HepG2 (cell line): ENCODE data around the gene ZBTB44. TPM values are rescaled to one million over a fixed set of nuclear protein-coding genes. Genes with fewer than 3 reads are reported as not detected.
A peak's percentile ranks its signal among the peaks of the same experiment; 100 is the strongest.

Source experiments
- ATAC-seq: fragments of 200-7000 bp; cut with Tn5 transposase; 3 replicates; pipeline ENCODE4 v1.9.1; 2020; ENCODE audit warnings: mild to moderate bottlenecking, moderate library complexity
- Bru-seq: library from RNA; stranded (reverse); fragments of 400-500 nt; gene quantifications from one replicate; lab custom pipeline; 2021; lab: Mats Ljungman, UMichigan
- BruChase-seq, 2 experiments: library from RNA; stranded (reverse); fragments of 400-500 nt; gene quantifications; one replicate each; lab custom pipeline; 2021; lab: Mats Ljungman, UMichigan
- BruUV-seq: library from RNA; stranded (reverse); fragments of 400-500 nt; replicated peaks from 2 replicates; lab custom pipeline; 2021; lab: Mats Ljungman, UMichigan
- CTCF ChIA-PET: fragments of 300-600 bp; formaldehyde crosslinking; extraction: SDS; loops from one replicate; lab custom pipeline; 2021; ENCODE audit warnings: low total read pairs, inconsistent platforms, low intra/inter-chr PET ratio; lab: Yijun Ruan, JAX
- POLR2A ChIA-PET: fragments of 350-600 bp; sonication (Branson Sonifier 250); formaldehyde crosslinking; loops from one replicate; lab custom pipeline; 2020; ENCODE audit warnings: antibody characterized with exemption, inconsistent platforms; lab: Yijun Ruan, JAX
- DNase-seq: peaks from one replicate; pipeline ENCODE4 v3.0.0-alpha.2; 2015; ENCODE audit warnings: low spot score
- FAIRE-seq: peaks from 3 replicates; lab custom pipeline; 2011; peaks lifted over from hg19 to GRCh38; lab: Jason Lieb, UNC
- H2AFZ ChIP-seq: one replicate; pipeline ENCODE4 v1.6.1; 2011; ENCODE audit warnings: low read length, inconsistent platforms
- H3K27ac ChIP-seq: fragments of 300-600 bp; 3 replicates; pipeline ENCODE4 v1.8.0; 2011; ENCODE audit warnings: mixed run types, mild to moderate bottlenecking, mixed read lengths, low read length, inconsistent platforms; ENCODE audit not compliant: insufficient read depth; ENCODE audit errors: extremely low read length
- H3K27me3 ChIP-seq, 2 experiments: fragments of 200-600 bp in 1 of 2; 2 replicates in 1 of 2; 3 replicates in 1 of 2; pipeline versions ENCODE4 v1.6.0 to v1.8.0; 2011; ENCODE audit warnings: low read length in 2 of 2, mild to moderate bottlenecking in 2 of 2, moderate library complexity in 2 of 2, inconsistent platforms in 1 of 2; ENCODE audit not compliant: insufficient read depth in 2 of 2, control insufficient read depth in 1 of 2
- H3K36me3 ChIP-seq, 2 experiments: fragments of 200-600 bp in 1 of 2; replicated peaks in 1 of 2; 2 replicates in 1 of 2; 3 replicates in 1 of 2; pipeline versions ENCODE4 v1.5.1 to v1.8.0; 2011; ENCODE audit warnings: low read length in 2 of 2, inconsistent platforms in 1 of 2; ENCODE audit not compliant: insufficient read depth in 2 of 2, control insufficient read depth in 1 of 2
- H3K4me1 ChIP-seq: 2 replicates; pipeline ENCODE4 v1.5.1; 2012; ENCODE audit warnings: low read length, inconsistent platforms; ENCODE audit not compliant: insufficient read depth
- H3K4me2 ChIP-seq: 2 replicates; pipeline ENCODE4 v1.6.0; 2011; ENCODE audit warnings: low read depth, low read length, inconsistent platforms
- H3K4me3 ChIP-seq, 3 experiments: fragments of 200-600 bp in 1 of 3; sonication (generic), shearing (Covaris generic) in 1 of 3; replicated peaks in 1 of 3; 2 replicates each; pipeline ENCODE4 v1.5.1; 2011 to 2016; ENCODE audit warnings: low read length in 3 of 3, inconsistent platforms in 2 of 3, low read depth in 2 of 3, mild to moderate bottlenecking in 2 of 3, control low read depth in 1 of 3, mixed read lengths in 1 of 3; ENCODE audit not compliant: insufficient read depth in 1 of 3
- H3K79me2 ChIP-seq: one replicate; pipeline ENCODE4 v1.6.1; 2011; ENCODE audit warnings: low read length, inconsistent platforms; ENCODE audit not compliant: insufficient read depth
- H3K9ac ChIP-seq: 2 replicates; pipeline ENCODE4 v1.6.0; 2011; ENCODE audit warnings: mild to moderate bottlenecking, low read depth, low read length, inconsistent platforms; ENCODE audit not compliant: insufficient read depth
- H3K9me3 ChIP-seq: 2 replicates; pipeline ENCODE4 v1.5.1; 2012; ENCODE audit warnings: mild to moderate bottlenecking, low read length
- H4K20me1 ChIP-seq: 2 replicates; pipeline ENCODE4 v1.6.0; 2011; ENCODE audit warnings: inconsistent platforms, mild to moderate bottlenecking, low read length, moderate library complexity; ENCODE audit not compliant: insufficient read depth
- BHLHE40 ChIP-seq: IDR thresholded peaks from 2 replicates; pipeline ENCODE4 v1.6.1; 2011; ENCODE audit warnings: low read length, improper control_type of control experiment
- CBX1 ChIP-seq: IDR thresholded peaks from one replicate; pipeline ENCODE4 v1.6.1; 2016; ENCODE audit warnings: antibody characterized with exemption, low read depth
- HNRNPK ChIP-seq: fragments of 200-400 bp; formaldehyde crosslinking; IDR thresholded peaks from 2 replicates; pipeline ENCODE4 v1.6.1; 2018; ENCODE audit warnings: low read length, low read depth, moderate library complexity, mild to moderate bottlenecking; ENCODE audit not compliant: poor library complexity, severe bottlenecking
- KAT7 ChIP-seq: IDR thresholded peaks from 2 replicates; pipeline ENCODE4 v1.6.1; 2018; ENCODE audit warnings: borderline replicate concordance, missing compliant biosample characterization
- KDM4B ChIP-seq: sonication (generic); formaldehyde crosslinking; IDR thresholded peaks from 2 replicates; pipeline ENCODE4 v1.4.0; 2020; ENCODE audit warnings: missing genetic modification reagents
- NBN ChIP-seq: fragments of 450-650 bp; conservative IDR thresholded peaks from 2 replicates; pipeline ENCODE4 v1.6.1; 2017
- POLR2A ChIP-seq, 2 experiments: IDR thresholded peaks; 2 replicates each; pipeline ENCODE4 v1.6.1; 2011; ENCODE audit warnings: low read depth in 2 of 2, low read length in 2 of 2, mild to moderate bottlenecking in 1 of 2, moderate library complexity in 1 of 2; ENCODE audit not compliant: insufficient read depth in 1 of 2
- RBFOX2 ChIP-seq: fragments of 200-400 bp; formaldehyde crosslinking; IDR thresholded peaks from 2 replicates; pipeline ENCODE4 v1.6.1; 2017; ENCODE audit warnings: low read depth, mild to moderate bottlenecking, low read length
- SMAD9 ChIP-seq: sonication (generic); formaldehyde crosslinking; IDR thresholded peaks from 2 replicates; pipeline ENCODE4 v1.5.1; 2020; ENCODE audit warnings: mild to moderate bottlenecking, missing genetic modification reagents
- TBP ChIP-seq: sonication (generic); formaldehyde crosslinking; IDR thresholded peaks from 2 replicates; pipeline ENCODE4 v1.5.0; 2020; ENCODE audit warnings: missing genetic modification reagents
- TCF12 ChIP-seq, 2 experiments: fragments of 450-650 bp in 1 of 2; sonication (generic) in 1 of 2; formaldehyde crosslinking in 1 of 2; IDR thresholded peaks; 2 replicates each; pipeline versions ENCODE4 v1.6.1 to v1.8.0; 2017 to 2022; ENCODE audit warnings: antibody characterized with exemption in 1 of 2, mild to moderate bottlenecking in 1 of 2, missing genetic modification reagents in 1 of 2, moderate library complexity in 1 of 2
- ZMYM4 ChIP-seq: sonication (generic); formaldehyde crosslinking; IDR thresholded peaks from 2 replicates; pipeline ENCODE4 v1.8.1; 2023; ENCODE audit warnings: mild to moderate bottlenecking, missing genetic modification reagents
- ZNF143 ChIP-seq: sonication (generic); formaldehyde crosslinking; IDR thresholded peaks from 2 replicates; pipeline ENCODE4 v1.4.0; 2020; ENCODE audit warnings: missing genetic modification reagents
- ZNF629 ChIP-seq: sonication (generic); formaldehyde crosslinking; conservative IDR thresholded peaks from 2 replicates; pipeline ENCODE4 v1.5.0; 2020; ENCODE audit warnings: missing genetic modification reagents
- WGBS: methylation state at CpG from one replicate; pipeline ENCODE4 v1.1.6; 2017; ENCODE audit warnings: low lambda C conversion rate; 5-methylcytosine and 5-hydroxymethylcytosine counted together
- in situ Hi-C: cut with HindIII; loops from 2 replicates; pipeline ENCODE4 v1.10.0; 2017; ENCODE audit warnings: low pct_unique_long_range_greater_than_20kb; ENCODE audit not compliant: extremely low pct_ligation_motif_present
- intact Hi-C: fragments of 100-400 bp; cut with micrococcal nuclease; formaldehyde crosslinking; loops from one replicate; pipeline ENCODE4 v1.10.0; 2022; ENCODE audit not compliant: unreplicated experiment
- long read RNA-seq, 2 experiments: library from RNA in 1 of 2; library from polyadenylated mRNA in 1 of 2; stranded (forward) in 1 of 2; unstranded in 1 of 2; transcript quantifications; one replicate each; pipeline ENCODE4 v2.0.0, GENCODE V29; 2019 to 2022
- polyA minus RNA-seq, 3 experiments: library from RNA; depleted of rRNA, polyadenylated mRNA; stranded (reverse); fragments of >200 nt; gene quantifications; 2 replicates each; pipeline ENCODE4 v1.2.3, GENCODE V29; 2011; ENCODE audit warnings: low replicate concordance in 1 of 3
- polyA plus RNA-seq, 8 experiments: library from polyadenylated mRNA; depleted of rRNA in 3 of 8; stranded (reverse) in 7 of 8; unstranded in 1 of 8; fragments of >200 nt; fragmentation: Illumina TruSeq in 4 of 8; extraction: Trizol in 4 of 8; gene quantifications; 2 replicates each; pipeline versions ENCODE4 v1.2.1 to v1.2.3, GENCODE V29; 2011 to 2016; ENCODE audit warnings: low read depth in 4 of 8, missing spikeins in 1 of 8, mixed read lengths in 1 of 8; ENCODE audit not compliant: insufficient read depth in 1 of 8
- total RNA-seq, 5 experiments: library from RNA; depleted of rRNA; stranded (reverse); fragments of >200 nt; fragmentation: Illumina TruSeq; extraction: Trizol; gene quantifications; 2 replicates each; pipeline ENCODE4 v1.2.3, GENCODE V29; 2016; ENCODE audit warnings: low read depth in 1 of 5
- TF ChIP-seq, protein P1 (sequence below): sonication (generic); formaldehyde crosslinking; IDR thresholded peaks from 2 replicates; pipeline ENCODE4 v1.5.0; 2020; ENCODE audit warnings: mild to moderate bottlenecking, missing genetic modification reagents

Gene ZBTB44, protein sequence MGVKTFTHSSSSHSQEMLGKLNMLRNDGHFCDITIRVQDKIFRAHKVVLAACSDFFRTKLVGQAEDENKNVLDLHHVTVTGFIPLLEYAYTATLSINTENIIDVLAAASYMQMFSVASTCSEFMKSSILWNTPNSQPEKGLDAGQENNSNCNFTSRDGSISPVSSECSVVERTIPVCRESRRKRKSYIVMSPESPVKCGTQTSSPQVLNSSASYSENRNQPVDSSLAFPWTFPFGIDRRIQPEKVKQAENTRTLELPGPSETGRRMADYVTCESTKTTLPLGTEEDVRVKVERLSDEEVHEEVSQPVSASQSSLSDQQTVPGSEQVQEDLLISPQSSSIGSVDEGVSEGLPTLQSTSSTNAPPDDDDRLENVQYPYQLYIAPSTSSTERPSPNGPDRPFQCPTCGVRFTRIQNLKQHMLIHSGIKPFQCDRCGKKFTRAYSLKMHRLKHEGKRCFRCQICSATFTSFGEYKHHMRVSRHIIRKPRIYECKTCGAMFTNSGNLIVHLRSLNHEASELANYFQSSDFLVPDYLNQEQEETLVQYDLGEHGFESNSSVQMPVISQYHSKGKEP
- total RNA-seq (2016; rRNA removed; fragmentation: Illumina TruSeq; extraction: Trizol) (19.5 and 23.6 TPM in 2 replicates), polyA plus RNA-seq (2011; rRNA removed) (18.9 and 22.8 TPM in 2 replicates), polyA minus RNA-seq (2011; rRNA and poly(A)+ RNA removed; ENCODE audit: low replicate concordance) (51.9 and 64.9 TPM in 2 replicates), Bru-seq, nascent RNA (percentile 79 among the genes with signal in this experiment), BruChase-seq, experiment 1, labeled RNA remaining after a 6-hour chase (percentile 86 among the genes with signal in this experiment), BruChase-seq, experiment 2, labeled RNA remaining after a 2-hour chase (percentile 80 among the genes with signal in this experiment)
- 140 and 157 TPM in 2 replicates for total RNA-seq (2016; cell fraction: cytosol; rRNA removed; fragmentation: Illumina TruSeq; extraction: Trizol; ENCODE audit: low read depth)
- 19.8 and 22.4 TPM in 2 replicates for total RNA-seq (2016; cell fraction: insoluble cytoplasmic fraction; rRNA removed; fragmentation: Illumina TruSeq; extraction: Trizol)
- total RNA-seq (2016; cell fraction: membrane; rRNA removed; fragmentation: Illumina TruSeq; extraction: Trizol) = 85.9 and 96.1 TPM in 2 replicates
- total RNA-seq (2016; cell fraction: nucleus; rRNA removed; fragmentation: Illumina TruSeq; extraction: Trizol) = 15.5 and 16.5 TPM in 2 replicates
- 9.8 and 13.5 TPM in 2 replicates for polyA plus RNA-seq (2011; cell fraction: cytosol; rRNA removed)
- 24.1 and 25.6 TPM in 2 replicates for polyA plus RNA-seq (2011; cell fraction: nucleus; rRNA removed)
- 15.7 and 15.8 TPM in 2 replicates for polyA plus RNA-seq (2012)
- 7.5 and 8.7 TPM in 2 replicates for polyA plus RNA-seq (2016; cell fraction: cytosol; fragmentation: Illumina TruSeq; extraction: Trizol; ENCODE audit: low read depth)
- polyA plus RNA-seq (2016; cell fraction: insoluble cytoplasmic fraction; fragmentation: Illumina TruSeq; extraction: Trizol; ENCODE audit: low read depth) = 13.9 and 14.9 TPM in 2 replicates
- 17.0 and 18.3 TPM in 2 replicates for polyA plus RNA-seq (2016; cell fraction: membrane; fragmentation: Illumina TruSeq; extraction: Trizol; ENCODE audit: low read depth)
- polyA plus RNA-seq (2016; cell fraction: nucleus; fragmentation: Illumina TruSeq; extraction: Trizol; ENCODE audit: insufficient read depth, low read depth) = 15.1 and 15.4 TPM in 2 replicates
- polyA minus RNA-seq (2011; cell fraction: cytosol; rRNA and poly(A)+ RNA removed) = 37.5 and 47.1 TPM in 2 replicates
- polyA minus RNA-seq (2011; cell fraction: nucleus; rRNA and poly(A)+ RNA removed) = 55.4 and 73.1 TPM in 2 replicates
- long read RNA-seq, experiment 1, partial matches to known transcripts = 2 of 3 reads
- long read RNA-seq, experiment 1, other reads (novel, unspliced or antisense) = 1 of 3 reads
- long read RNA-seq, experiment 2, full-length matches to known transcripts = 4 of 34 reads
- long read RNA-seq, experiment 2, partial matches to known transcripts = 10 of 34 reads
- long read RNA-seq, experiment 2, other reads (novel, unspliced or antisense) = 20 of 34 reads

DNA sequence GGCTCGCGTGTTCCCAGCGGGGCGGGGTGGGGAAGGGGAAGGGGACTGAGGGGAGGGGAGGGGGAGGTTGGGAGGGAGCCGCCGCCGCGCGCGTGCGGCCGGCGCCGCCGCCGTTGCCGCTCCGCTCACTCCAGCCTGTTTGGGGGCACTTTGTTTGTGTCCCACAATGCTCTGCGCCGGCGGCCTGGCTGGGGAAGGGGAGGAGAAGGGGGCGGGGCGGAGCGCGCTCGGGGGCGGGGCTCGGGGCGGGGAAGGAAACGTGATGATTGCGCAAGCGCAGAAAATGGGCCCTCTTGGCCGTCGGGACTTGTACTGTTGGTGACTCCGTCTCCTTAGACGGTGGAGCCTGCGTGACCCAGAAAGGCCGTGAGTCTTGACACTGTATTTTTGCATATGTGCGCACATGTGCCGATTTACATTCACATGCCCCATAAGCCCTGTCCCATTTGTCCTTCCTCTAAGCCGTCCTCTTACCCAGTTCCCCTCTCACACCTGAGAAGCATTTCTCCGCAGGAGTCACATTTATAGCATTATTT lies at the start of gene ZBTB44:
Gene ZBTB44 (minus strand): TSS at position 168 of the 536 bp plus-strand sequence. CDS start 53,044 bp downstream, outside the sequence.
- 84% methylated on average over 5 of the region's 42 CpGs for WGBS
- peak; percentile 76 for DNase-seq
- no TSS peak for BruUV-seq
- H3K27ac ChIP-seq = peak within 1 kb of the TSS; percentile 76
- peaks cover 58% of the 10 kb centered on the region for H3K4me1 ChIP-seq
- intact Hi-C loops = loop anchor here (5.0 to 10.0 kb wide), 2 partner anchors 90 to 678 kb away; no protein-coding TSS in a partner anchor
- ATAC-seq = peak; percentile 88
- peaks cover 32% of the 10 kb centered on the region for H3K79me2 ChIP-seq
- in situ Hi-C loops = no loop called here
- H2AFZ ChIP-seq = no peak within 1 kb of the TSS
- peak within 1 kb of the TSS; percentile 75 to 90 (median 89) for H3K4me3 ChIP-seq
- no peaks in the 10 kb centered on the region for H3K36me3 ChIP-seq
- no peak for FAIRE-seq
- H3K27me3 ChIP-seq = no peaks in the 10 kb centered on the region
- 0 out of 2 replicates have a peak, but pooled peaks cover 4% of the 10 kb centered on the region for H4K20me1 ChIP-seq
- ChIA-PET POLR2A (no interaction called here), CTCF (no interaction called here)
- H3K9me3 ChIP-seq = no peaks in the 10 kb centered on the region
- peak within 1 kb of the TSS; percentile 88 for H3K4me2 ChIP-seq
- peak within 1 kb of the TSS; percentile 83 for H3K9ac ChIP-seq
- no peak for TF ChIP-seq TBP (CRISPR knock-in tag)
- no peak for TF ChIP-seq KAT7 (CRISPR knock-in tag)
- TF ChIP-seq ZNF143 (CRISPR knock-in tag) = peak; percentile 76
- no peak for TF ChIP-seq TCF12 (IDR thresholded peaks at IDR 0.05)
- no peak for TF ChIP-seq TCF12 (CRISPR knock-in tag; IDR thresholded peaks at IDR 0.05)
- TF ChIP-seq HNRNPK = peak; percentile 96
- TF ChIP-seq BHLHE40 = peak; percentile 62
- TF ChIP-seq SMAD9 (CRISPR knock-in tag) = no peak
- peak; percentile 5; the same call in 1 of the 2 replicates for TF ChIP-seq ZMYM4 (CRISPR knock-in tag)
- TF ChIP-seq KDM4B = no peak
- 0 out of 2 replicates have a peak, but pooled peaks have one; percentile 21 for TF ChIP-seq ZNF629 (CRISPR knock-in tag)
- peak; percentile 45 for TF ChIP-seq RBFOX2
- TF ChIP-seq, protein P1, sequence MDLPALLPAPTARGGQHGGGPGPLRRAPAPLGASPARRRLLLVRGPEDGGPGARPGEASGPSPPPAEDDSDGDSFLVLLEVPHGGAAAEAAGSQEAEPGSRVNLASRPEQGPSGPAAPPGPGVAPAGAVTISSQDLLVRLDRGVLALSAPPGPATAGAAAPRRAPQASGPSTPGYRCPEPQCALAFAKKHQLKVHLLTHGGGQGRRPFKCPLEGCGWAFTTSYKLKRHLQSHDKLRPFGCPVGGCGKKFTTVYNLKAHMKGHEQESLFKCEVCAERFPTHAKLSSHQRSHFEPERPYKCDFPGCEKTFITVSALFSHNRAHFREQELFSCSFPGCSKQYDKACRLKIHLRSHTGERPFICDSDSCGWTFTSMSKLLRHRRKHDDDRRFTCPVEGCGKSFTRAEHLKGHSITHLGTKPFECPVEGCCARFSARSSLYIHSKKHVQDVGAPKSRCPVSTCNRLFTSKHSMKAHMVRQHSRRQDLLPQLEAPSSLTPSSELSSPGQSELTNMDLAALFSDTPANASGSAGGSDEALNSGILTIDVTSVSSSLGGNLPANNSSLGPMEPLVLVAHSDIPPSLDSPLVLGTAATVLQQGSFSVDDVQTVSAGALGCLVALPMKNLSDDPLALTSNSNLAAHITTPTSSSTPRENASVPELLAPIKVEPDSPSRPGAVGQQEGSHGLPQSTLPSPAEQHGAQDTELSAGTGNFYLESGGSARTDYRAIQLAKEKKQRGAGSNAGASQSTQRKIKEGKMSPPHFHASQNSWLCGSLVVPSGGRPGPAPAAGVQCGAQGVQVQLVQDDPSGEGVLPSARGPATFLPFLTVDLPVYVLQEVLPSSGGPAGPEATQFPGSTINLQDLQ = no peak
- TF ChIP-seq CBX1 = peak; percentile 43
- TF ChIP-seq NBN = no peak
- peak; percentile 38 to 62; a peak in 3 of 4 replicates for TF ChIP-seq POLR2A (IDR thresholded peaks at IDR 0.05; ENCODE audit: insufficient read depth in 1 of 2, low read depth in 2 of 2, low read length in 2 of 2)
